Aorta (tissue), 5 donors: Measurements from ENCODE around the gene ZNF432. TPM values are rescaled to one million over a fixed set of nuclear protein-coding genes. Genes with fewer than 3 reads are reported as not detected.
"Not testable (repeated sequence)": the region's sequence is repeated elsewhere in the genome, so short reads cannot be mapped to it uniquely, and the experiment has no call there.

Source experiments
- ATAC-seq: fragments of 200-7000 bp; cut with Tn5 transposase; one replicate; pipeline ENCODE4 v1.9.1; 2022; ENCODE audit warnings: moderate library complexity; ENCODE audit not compliant: low FRiP score
- DNase-seq, 2 donors: peaks; one replicate each; pipeline ENCODE4 v3.0.0-alpha.2; 2020
- H3K27ac ChIP-seq, 2 donors: one replicate each; pipeline ENCODE4 v1.5.1; 2013; ENCODE audit warnings: low read length in 2 of 2, mild to moderate bottlenecking in 2 of 2, moderate library complexity in 2 of 2, control low read depth in 1 of 2, inconsistent platforms in 1 of 2, low read depth in 1 of 2
- H3K27me3 ChIP-seq, 2 donors: one replicate each; pipeline ENCODE4 v1.6.1; 2013; ENCODE audit warnings: control low read depth in 1 of 2, low read length in 1 of 2, mild to moderate bottlenecking in 1 of 2, moderate library complexity in 1 of 2; ENCODE audit not compliant: insufficient read depth in 2 of 2, control insufficient read depth in 1 of 2
- H3K36me3 ChIP-seq, 2 donors: one replicate each; pipeline ENCODE4 v1.6.1; 2013; ENCODE audit warnings: control low read depth in 1 of 2, low read length in 1 of 2, mild to moderate bottlenecking in 1 of 2; ENCODE audit not compliant: insufficient read depth in 2 of 2, control insufficient read depth in 1 of 2
- H3K4me1 ChIP-seq, 2 donors: one replicate each; pipeline ENCODE4 v1.6.1; 2013; ENCODE audit warnings: low read length in 2 of 2, control low read depth in 1 of 2, mild to moderate bottlenecking in 1 of 2, moderate library complexity in 1 of 2; ENCODE audit not compliant: insufficient read depth in 2 of 2, control insufficient read depth in 1 of 2
- H3K4me3 ChIP-seq, 2 donors: one replicate each; pipeline ENCODE4 v1.5.1; 2013; ENCODE audit warnings: low read length in 2 of 2, control low read depth in 1 of 2, mild to moderate bottlenecking in 1 of 2
- H3K9me3 ChIP-seq: one replicate; pipeline ENCODE4 v1.6.1; 2013; ENCODE audit warnings: mild to moderate bottlenecking, low read length; ENCODE audit not compliant: control insufficient read depth
- WGBS, 2 donors: extraction: QIAGEN DNeasy Blood & Tissue Kit; methylation state at CpG; one replicate each; pipeline ENCODE4 v1.1.7; 2013; 5-methylcytosine and 5-hydroxymethylcytosine counted together
- intact Hi-C, 2 donors: fragments of 100-400 bp; cut with DNase I; formaldehyde crosslinking; loops; one replicate each; pipeline versions ENCODE4 v1.14.2 to v1.15.0; 2022
- polyA plus RNA-seq, 2 donors: library from polyadenylated mRNA; stranded (reverse); fragments of 200-250 nt; gene quantifications; one replicate each; pipeline ENCODE4 v1.2.3, GENCODE V29; 2013
- total RNA-seq, 2 donors: library from RNA; stranded (reverse); fragmentation: NEBNext Ultra II Directional; extraction: Animal tissue kit (Norgen Biotek cat#: 25700); gene quantifications; one replicate each; pipeline ENCODE4 v1.2.1, GENCODE V29; 2021
- donor health status: healthy with polysubstance abuse.
- donor health status: Bipolar disorder and iron deficiency.
- donor health status: DM: no; HTN: no; CAD: no.
- donor health status: DM: no; HTN: no; CAD: no.
- donor health status: DM: yes; HTN: yes; CAD: no.

ZNF432 gene
- total and polyA plus RNA-seq, 4 donors: 4.1 to 22.0 (median 17.9) TPM

- intact Hi-C loops: loop anchor here in 1 of 2 donors (5.0 kb wide), 1 partner anchor 39 kb away; the partner anchor contains the start of gene ZNF350
- not testable (repeated sequence) for H3K4me3 ChIP-seq, H3K27me3 ChIP-seq, H3K27ac ChIP-seq, H3K4me1 ChIP-seq, ATAC-seq, DNase-seq
- Histone ChIP-seq H3K9me3 (peaks cover 19% of the 10 kb centered on the region), H3K36me3 (peaks cover 15 to 26% of the 10 kb centered on the region in 2 donors)
- 90 to 91% methylated on average over 15 of the region's 15 CpGs for WGBS, 2 donors
These were observed 22.2 kb downstream of the ZNF432 start for GRCh38 chr19:52026255-52026990.

DNA sequence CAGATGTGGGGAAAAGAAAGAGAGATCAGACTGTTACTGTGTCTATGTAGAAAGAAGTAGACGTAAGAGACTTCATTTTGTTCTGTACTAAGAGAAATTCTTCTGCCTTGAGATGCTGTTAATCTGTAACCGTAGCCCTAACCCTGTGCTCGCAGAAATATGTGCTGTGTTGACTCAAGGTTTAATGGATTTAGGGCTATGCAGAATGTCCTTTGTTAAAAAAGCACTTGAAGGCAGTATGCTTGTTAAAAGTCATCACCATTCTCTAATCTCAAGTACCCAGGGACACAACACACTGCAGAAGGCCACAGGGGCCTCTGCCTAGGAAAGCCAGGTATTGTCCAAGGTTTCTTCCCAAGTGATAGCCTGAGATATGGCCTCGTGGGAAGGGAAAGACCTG lies 24.2 kb downstream of the ZNF432 start:
- H3K27me3 ChIP-seq, DNase-seq, ATAC-seq, H3K4me3 ChIP-seq, H3K27ac ChIP-seq, H3K4me1 ChIP-seq, intact Hi-C loops: not testable (repeated sequence)
- Histone ChIP-seq H3K9me3 (peaks cover 24% of the 10 kb centered on the region), H3K36me3 (peaks cover 24 to 41% of the 10 kb centered on the region in 2 donors)
- 96 to 98% methylated on average over 4 of the region's 4 CpGs for WGBS, 2 donors

GRCh38 chr19:52022193-52022592 lies 26.4 kb downstream of the ZNF432 start:
- Histone ChIP-seq H3K4me1 (peaks cover 0 to 2% of the 10 kb centered on the region in 2 donors), H3K4me3 (no peak overlapping the region), H3K36me3 (peaks cover 32 to 50% of the 10 kb centered on the region in 2 donors), H3K27me3 (no peaks in the 10 kb centered on the region), H3K9me3 (peaks cover 32% of the 10 kb centered on the region), H3K27ac (no peak overlapping the region)
- ATAC-seq: no peak
- intact Hi-C loops: no loop called here
- WGBS, 2 donors: 96 to 97% methylated on average over 15 of the region's 15 CpGs
- DNase-seq: no peak

DNA sequence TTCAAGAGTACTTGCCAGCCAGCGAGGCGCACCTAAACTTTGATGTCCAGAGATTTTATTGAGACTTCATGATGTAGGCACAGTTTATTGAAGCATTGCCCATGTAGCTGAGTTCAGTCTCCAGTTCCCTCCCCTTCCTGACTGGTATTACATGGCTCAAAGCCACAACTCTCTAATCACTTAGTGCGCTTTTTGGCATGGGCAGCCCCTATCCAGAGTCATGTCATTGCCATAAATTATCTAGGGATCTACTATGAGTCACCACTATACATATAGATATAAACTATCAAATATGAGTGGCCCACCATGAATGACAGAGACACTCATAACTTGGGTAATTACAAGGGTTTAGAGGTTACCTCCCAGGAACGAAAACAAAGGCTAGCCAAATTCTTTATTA lies 28.1 kb downstream of the ZNF432 start:
- DNase-seq (no peak), ATAC-seq (no peak)
- WGBS, 2 donors: 92 to 95% methylated on average over 4 of the region's 4 CpGs
- H3K27me3 ChIP-seq: no peaks in the 10 kb centered on the region
- intact Hi-C loops: no loop called here
- no peak overlapping the region for H3K27ac ChIP-seq
- peaks cover 35% of the 10 kb centered on the region for H3K9me3 ChIP-seq
- H3K4me1 ChIP-seq: no peaks in the 10 kb centered on the region
- H3K4me3 ChIP-seq: no peak overlapping the region
- peaks cover 37 to 56% of the 10 kb centered on the region in 2 donors for H3K36me3 ChIP-seq

- Histone ChIP-seq H3K27ac (no peak overlapping the region), H3K4me1 (no peaks in the 10 kb centered on the region), H3K4me3 (no peak overlapping the region), H3K36me3 (peaks cover 2 to 12% of the 10 kb centered on the region in 2 donors), H3K9me3 (peaks cover 3% of the 10 kb centered on the region), H3K27me3 (no peaks in the 10 kb centered on the region)
- ATAC-seq: no peak
- no peak for DNase-seq
- intact Hi-C loops: no loop called here
- WGBS, 2 donors: 78 to 88% methylated on average over 1 of the region's 1 CpG
These were observed 38.0 kb downstream of the ZNF432 start for GRCh38 chr19:52010674-52011073.

DNA sequence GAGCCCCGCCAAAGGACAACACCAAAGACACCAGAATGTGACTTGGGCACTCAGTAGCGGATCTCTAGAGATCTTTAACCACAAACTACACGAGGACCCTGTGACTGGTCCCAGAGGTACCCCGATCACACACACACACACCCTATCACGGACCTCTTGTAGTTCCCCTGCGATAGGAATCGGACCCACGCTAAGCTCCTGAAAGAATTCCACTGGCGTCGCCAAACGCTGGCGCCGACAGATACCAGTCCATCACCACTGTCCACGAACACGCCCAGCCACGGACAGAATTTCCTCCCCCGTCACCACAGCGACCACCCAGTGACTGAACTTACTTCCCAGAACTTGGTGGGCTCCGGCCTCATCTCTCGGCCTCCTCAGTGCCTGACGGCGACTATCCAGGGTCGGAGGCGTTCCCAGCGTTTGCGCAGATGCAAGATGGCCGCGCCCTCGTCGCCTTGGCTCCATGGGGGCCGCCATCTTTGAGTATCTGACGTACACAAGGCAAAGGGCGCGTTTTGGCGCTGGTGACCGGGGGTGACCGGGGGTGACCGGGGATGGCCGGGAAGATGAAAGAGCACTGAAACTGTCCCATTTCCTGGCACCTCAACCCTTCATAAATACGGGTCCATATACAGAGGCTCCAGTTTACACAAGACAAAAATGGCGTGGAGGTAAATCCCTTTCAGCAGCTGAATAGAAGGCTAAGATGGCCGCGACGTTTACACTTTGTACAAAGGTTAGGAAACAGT lies 40.7 kb downstream of the ZNF432 start, which contains the start of gene ZNF615:
Gene ZNF615, minus strand, starts transcription at position 406 of the 752 bp plus-strand sequence. CDS start 4,500 bp downstream, outside the sequence.
- H3K27me3 ChIP-seq: no peaks in the 10 kb centered on the region
- H3K4me3 ChIP-seq: peak within 1 kb of the TSS; percentile 50 to 78
- H3K9me3 ChIP-seq: peaks cover 2% of the 10 kb centered on the region
- peak within 1 kb of the TSS in 1 of 2 donors; percentile 34 for H3K27ac ChIP-seq
- 0 to 1% methylated on average over 44 of the region's 44 CpGs for WGBS, 2 donors
- DNase-seq (peak; percentile 93 to 97), ATAC-seq (peak; percentile 99)
- no peaks in the 10 kb centered on the region for H3K4me1 ChIP-seq
- intact Hi-C loops: no loop called here
- H3K36me3 ChIP-seq: peaks cover 1 to 16% of the 10 kb centered on the region in 2 donors

DNA sequence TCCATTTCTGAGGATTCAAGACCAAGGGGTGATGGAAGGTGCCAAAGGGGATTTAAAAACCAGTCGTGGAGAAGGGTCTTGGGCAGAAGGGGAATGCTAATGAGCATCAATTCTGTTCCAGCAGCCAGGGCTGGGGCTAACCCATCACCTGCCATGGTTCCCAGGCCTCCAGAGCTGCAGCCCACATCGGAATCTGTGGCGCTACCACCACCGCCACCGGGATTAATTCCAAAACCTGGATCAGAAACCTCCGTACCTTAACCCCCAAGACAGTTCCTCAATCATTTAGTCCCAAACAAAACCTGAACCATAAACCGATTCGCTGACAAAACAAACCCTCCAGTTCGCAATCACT lies 41.2 kb downstream of the ZNF432 start:
- Histone ChIP-seq H3K4me1 (no peaks in the 10 kb centered on the region), H3K27ac (peak overlapping the region in 1 of 2 donors; percentile 34), H3K9me3 (peaks cover 2% of the 10 kb centered on the region), H3K4me3 (peak overlapping the region; percentile 50 to 78), H3K27me3 (no peaks in the 10 kb centered on the region), H3K36me3 (peaks cover 1 to 11% of the 10 kb centered on the region in 2 donors)
- peak; percentile 16 for ATAC-seq
- no peak for DNase-seq
- 2 to 3% methylated on average over 9 of the region's 9 CpGs for WGBS, 2 donors
- intact Hi-C loops: no loop called here

GRCh38 chr19:51994048-51994644 lies 54.5 kb downstream of the ZNF432 start:
- Histone ChIP-seq H3K9me3 (peaks cover 27% of the 10 kb centered on the region), H3K27ac (no peak overlapping the region), H3K36me3 (peaks cover 13 to 47% of the 10 kb centered on the region in 2 donors), H3K27me3 (no peaks in the 10 kb centered on the region), H3K4me1 (no peaks in the 10 kb centered on the region), H3K4me3 (peak overlapping the region; percentile 10 to 24)
- intact Hi-C loops: no loop called here
- no peak for ATAC-seq
- DNase-seq: no peak
- WGBS, 2 donors: 97 to 99% methylated on average over 2 of the region's 2 CpGs
